ENCODE data around the gene FTO. TPM values are rescaled to one million over a fixed set of nuclear protein-coding genes. Genes with fewer than 3 reads are reported as not detected.

Gene FTO
- total RNA-seq, 1 donor from 2014 or later: 106 TPM

DNA sequence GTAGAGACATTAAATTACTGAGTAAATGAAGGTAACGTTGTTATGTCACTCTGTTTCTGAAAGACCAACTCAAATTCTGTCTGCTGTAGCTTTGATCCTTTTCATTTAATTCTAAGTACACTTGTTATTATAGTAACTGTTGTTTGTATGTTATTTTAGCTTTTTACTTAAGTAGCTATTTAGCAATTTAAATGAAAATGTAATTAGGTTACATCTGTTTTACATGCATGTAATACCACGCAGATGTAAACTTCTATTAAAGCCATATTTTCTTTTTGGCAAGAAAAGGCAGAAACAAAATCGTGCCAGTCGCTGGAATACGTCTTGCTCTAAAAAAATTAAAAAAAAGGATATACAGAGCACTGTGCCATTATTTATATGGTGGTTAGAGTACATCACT is 282.8 kb downstream of the FTO start:
- Mint-ChIP-seq H3K9me3 (ENCODE audit: unreplicated experiment) (no peaks in the 10 kb centered on the region), H3K27ac (ENCODE audit: unreplicated experiment) (no peak overlapping the region), H3K27me3 (ENCODE audit: unreplicated experiment) (no peaks in the 10 kb centered on the region), H3K36me3 (ENCODE audit: unreplicated experiment) (no peaks in the 10 kb centered on the region), H3K4me3 (ENCODE audit: unreplicated experiment) (no peak overlapping the region), H3K4me1 (ENCODE audit: low read depth, unreplicated experiment) (peaks cover 9% of the 10 kb centered on the region)
- TF ChIP-seq, protein P1, sequence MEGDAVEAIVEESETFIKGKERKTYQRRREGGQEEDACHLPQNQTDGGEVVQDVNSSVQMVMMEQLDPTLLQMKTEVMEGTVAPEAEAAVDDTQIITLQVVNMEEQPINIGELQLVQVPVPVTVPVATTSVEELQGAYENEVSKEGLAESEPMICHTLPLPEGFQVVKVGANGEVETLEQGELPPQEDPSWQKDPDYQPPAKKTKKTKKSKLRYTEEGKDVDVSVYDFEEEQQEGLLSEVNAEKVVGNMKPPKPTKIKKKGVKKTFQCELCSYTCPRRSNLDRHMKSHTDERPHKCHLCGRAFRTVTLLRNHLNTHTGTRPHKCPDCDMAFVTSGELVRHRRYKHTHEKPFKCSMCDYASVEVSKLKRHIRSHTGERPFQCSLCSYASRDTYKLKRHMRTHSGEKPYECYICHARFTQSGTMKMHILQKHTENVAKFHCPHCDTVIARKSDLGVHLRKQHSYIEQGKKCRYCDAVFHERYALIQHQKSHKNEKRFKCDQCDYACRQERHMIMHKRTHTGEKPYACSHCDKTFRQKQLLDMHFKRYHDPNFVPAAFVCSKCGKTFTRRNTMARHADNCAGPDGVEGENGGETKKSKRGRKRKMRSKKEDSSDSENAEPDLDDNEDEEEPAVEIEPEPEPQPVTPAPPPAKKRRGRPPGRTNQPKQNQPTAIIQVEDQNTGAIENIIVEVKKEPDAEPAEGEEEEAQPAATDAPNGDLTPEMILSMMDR (IDR thresholded peaks at IDR 0.05; ENCODE audit: partially characterized antibody, unreplicated experiment): no peak
- DNase-seq: no peak

DNA sequence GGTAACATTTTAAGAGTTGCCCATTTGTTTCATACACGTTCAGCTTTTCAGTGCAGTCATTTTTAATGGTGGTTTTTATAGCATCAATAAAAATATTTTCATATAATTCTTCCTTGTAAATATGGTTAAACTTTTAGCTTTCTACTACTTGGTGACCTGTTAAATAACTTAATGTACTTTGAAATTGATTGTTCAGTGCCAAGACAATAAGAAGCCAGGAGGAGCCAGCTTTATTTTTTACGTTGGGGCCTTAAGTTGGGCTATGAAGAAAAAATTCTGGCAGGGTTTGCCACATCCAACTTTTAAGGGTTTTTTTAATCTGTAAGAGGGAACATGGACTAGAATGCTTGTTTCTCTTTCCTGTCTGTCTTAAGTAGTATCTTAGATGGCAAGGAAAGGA is 284.2 kb downstream of the FTO start:
- TF ChIP-seq, protein P1 (IDR thresholded peaks at IDR 0.05; ENCODE audit: partially characterized antibody, unreplicated experiment): no peak
- no peak overlapping the region for H3K27ac Mint-ChIP-seq (ENCODE audit: unreplicated experiment)
- no peaks in the 10 kb centered on the region for H3K9me3 Mint-ChIP-seq (ENCODE audit: unreplicated experiment)

GRCh38 chr16:53989597-53989996 is 285.6 kb downstream of the FTO start:
- no peak overlapping the region for H3K27ac Mint-ChIP-seq (ENCODE audit: unreplicated experiment)
- H3K36me3 Mint-ChIP-seq (ENCODE audit: unreplicated experiment): no peaks in the 10 kb centered on the region
- no peaks in the 10 kb centered on the region for H3K9me3 Mint-ChIP-seq (ENCODE audit: unreplicated experiment)
- TF ChIP-seq, protein P1 (IDR thresholded peaks at IDR 0.05; ENCODE audit: partially characterized antibody, unreplicated experiment): no peak
- no peaks in the 10 kb centered on the region for H3K27me3 Mint-ChIP-seq (ENCODE audit: unreplicated experiment)
- no peak for DNase-seq
- H3K4me1 Mint-ChIP-seq (ENCODE audit: low read depth, unreplicated experiment): peaks cover 9% of the 10 kb centered on the region
- no peak overlapping the region for H3K4me3 Mint-ChIP-seq (ENCODE audit: unreplicated experiment)

More for the DNA sequence above, 284.2 kb downstream of the FTO start:
- DNase-seq: no peak
- H3K4me1 Mint-ChIP-seq (ENCODE audit: low read depth, unreplicated experiment): peaks cover 9% of the 10 kb centered on the region
- H3K4me3 Mint-ChIP-seq (ENCODE audit: unreplicated experiment): no peak overlapping the region
- H3K36me3 Mint-ChIP-seq (ENCODE audit: unreplicated experiment): no peaks in the 10 kb centered on the region
- H3K27me3 Mint-ChIP-seq (ENCODE audit: unreplicated experiment): no peaks in the 10 kb centered on the region

DNA sequence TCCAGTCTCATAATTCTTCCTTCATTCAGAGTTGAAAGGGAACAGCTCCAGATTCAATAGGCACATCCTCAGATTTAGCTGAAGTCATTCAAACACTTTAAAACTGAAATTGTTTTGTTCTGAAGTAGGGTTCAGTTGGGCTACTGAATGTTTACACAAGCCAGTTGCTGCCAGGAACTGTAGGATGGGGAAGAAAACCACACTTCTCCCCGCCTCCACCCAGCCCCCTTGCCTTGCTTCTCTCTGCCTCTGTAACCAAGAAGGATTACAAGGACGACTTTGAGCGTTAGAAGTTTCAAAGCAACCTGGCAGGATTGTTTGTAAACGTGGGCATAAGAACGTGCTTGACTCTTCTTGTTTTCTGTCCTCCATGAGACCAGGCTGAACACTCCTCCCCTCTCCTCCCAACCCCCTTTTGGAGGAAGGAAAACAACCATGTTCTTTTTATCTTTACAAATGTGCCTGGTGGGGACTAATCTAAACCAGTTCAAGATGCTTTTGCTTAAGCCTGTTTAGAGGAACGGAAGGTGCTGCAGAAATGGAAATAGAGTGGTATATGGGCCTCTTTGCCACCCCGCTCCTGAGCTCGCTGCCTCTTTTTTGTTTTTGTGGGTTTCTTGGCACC is 287.9 kb downstream of the FTO start:
- H3K27ac Mint-ChIP-seq (ENCODE audit: unreplicated experiment): no peak overlapping the region
- TF ChIP-seq, protein P1 (IDR thresholded peaks at IDR 0.05; ENCODE audit: partially characterized antibody, unreplicated experiment): no peak
- no peaks in the 10 kb centered on the region for H3K9me3 Mint-ChIP-seq (ENCODE audit: unreplicated experiment)
- H3K4me1 Mint-ChIP-seq (ENCODE audit: low read depth, unreplicated experiment): peaks cover 12% of the 10 kb centered on the region
- no peak for DNase-seq
- H3K36me3 Mint-ChIP-seq (ENCODE audit: unreplicated experiment): no peaks in the 10 kb centered on the region
- no peak overlapping the region for H3K4me3 Mint-ChIP-seq (ENCODE audit: unreplicated experiment)
- H3K27me3 Mint-ChIP-seq (ENCODE audit: unreplicated experiment): no peaks in the 10 kb centered on the region

DNA sequence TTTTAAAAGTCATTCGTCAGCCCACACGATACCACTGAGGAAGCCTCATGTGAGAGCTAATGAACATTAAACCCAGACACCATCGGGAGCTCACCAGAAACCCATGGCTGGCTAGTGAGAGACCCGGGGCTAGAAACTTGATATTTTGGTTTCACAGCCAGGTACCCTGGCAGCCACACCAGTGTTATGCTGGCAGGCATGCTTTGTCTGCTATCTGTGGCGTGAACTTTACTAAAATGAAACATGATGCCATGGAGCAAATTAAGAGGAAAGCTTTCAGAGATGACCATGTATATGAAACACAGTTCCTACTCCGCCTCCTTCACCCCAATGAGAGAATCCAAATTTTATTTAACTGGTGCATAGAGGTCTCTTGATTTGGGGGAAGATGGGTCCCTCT is 291.4 kb downstream of the FTO start:
- peaks cover 12% of the 10 kb centered on the region for H3K4me1 Mint-ChIP-seq (ENCODE audit: low read depth, unreplicated experiment)
- no peak overlapping the region for H3K27ac Mint-ChIP-seq (ENCODE audit: unreplicated experiment)
- peaks cover 4% of the 10 kb centered on the region for H3K27me3 Mint-ChIP-seq (ENCODE audit: unreplicated experiment)
- no peak overlapping the region for H3K4me3 Mint-ChIP-seq (ENCODE audit: unreplicated experiment)
- TF ChIP-seq, protein P1 (IDR thresholded peaks at IDR 0.05; ENCODE audit: partially characterized antibody, unreplicated experiment): no peak
- no peaks in the 10 kb centered on the region for H3K36me3 Mint-ChIP-seq (ENCODE audit: unreplicated experiment)
- no peak for DNase-seq
- H3K9me3 Mint-ChIP-seq (ENCODE audit: unreplicated experiment): no peaks in the 10 kb centered on the region
